EH (cell line): ENCODE results near the gene FLT3LG.
"Not testable (repeated sequence)": the region's sequence is repeated elsewhere in the genome, so short reads cannot be mapped to it uniquely, and the experiment has no call there.

Experiments used
- DNase-seq: peaks from one replicate; pipeline ENCODE4 v3.0.0-alpha.2; 2015; ENCODE audit warnings: low read depth

The FLT3LG gene

DNA sequence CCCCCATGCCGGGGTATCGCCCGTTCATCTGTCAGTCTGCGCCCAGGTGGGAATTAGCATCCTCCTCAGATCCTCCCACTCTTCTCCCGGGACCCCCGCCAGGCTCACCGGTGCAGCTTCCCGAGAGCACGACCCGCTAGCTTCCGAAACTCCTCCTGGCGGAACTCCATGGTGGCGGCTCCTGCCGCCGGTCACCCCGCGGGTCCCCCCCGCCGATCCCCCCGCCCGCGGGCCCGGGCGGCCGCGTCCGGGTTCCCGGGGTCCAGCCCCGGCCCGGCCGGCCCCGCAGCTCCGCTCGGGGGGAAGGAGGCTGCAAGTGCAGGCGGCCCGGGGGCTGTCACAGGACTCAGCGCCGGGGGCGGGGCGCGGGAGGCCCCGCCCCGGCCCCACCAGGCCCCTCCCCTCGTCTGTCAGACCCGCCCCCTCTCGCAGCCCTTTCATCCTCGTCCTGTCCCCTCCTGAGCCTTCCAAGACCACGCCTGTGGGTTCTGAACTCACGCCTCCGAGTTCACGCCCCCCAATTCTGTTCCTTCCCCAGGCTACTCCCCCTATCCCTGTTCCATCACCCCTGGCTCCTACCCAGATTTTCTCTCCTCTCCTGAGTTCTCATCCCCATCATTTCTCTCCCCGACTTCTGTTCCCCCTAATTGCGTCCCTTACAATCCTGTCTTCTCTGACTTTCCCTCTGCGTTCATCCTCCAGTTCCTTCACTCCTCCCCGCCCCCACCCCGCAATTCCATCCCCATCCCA lies 32.6 kb upstream of the FLT3LG start, which contains the start of gene SLC17A7:
TSS of gene SLC17A7 (minus strand) at position 318 of the 750 bp plus-strand sequence. CDS start at position 170, 148 bp downstream.
- peak; percentile 28 for DNase-seq

DNA sequence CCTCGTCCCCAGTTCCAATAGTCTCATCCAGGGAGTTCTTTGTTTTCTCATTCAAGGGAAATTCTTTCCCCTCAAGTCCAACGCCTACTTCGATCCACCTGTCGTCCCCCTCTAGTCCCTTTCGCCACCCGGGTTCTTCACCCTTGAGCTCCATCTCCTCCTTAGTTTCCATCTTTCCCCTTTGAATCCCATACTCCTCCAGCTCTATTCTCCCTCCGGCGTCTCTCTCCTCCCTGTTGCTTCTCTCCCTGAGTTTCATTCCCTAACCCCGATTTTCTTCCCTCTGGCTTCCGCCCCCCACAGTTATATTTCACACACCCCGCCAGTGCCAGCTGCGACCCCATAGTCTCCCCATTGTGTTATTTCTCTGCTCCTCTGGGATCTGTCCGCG lies 32.1 kb upstream of the FLT3LG start:
- DNase-seq, result no peak

DNA sequence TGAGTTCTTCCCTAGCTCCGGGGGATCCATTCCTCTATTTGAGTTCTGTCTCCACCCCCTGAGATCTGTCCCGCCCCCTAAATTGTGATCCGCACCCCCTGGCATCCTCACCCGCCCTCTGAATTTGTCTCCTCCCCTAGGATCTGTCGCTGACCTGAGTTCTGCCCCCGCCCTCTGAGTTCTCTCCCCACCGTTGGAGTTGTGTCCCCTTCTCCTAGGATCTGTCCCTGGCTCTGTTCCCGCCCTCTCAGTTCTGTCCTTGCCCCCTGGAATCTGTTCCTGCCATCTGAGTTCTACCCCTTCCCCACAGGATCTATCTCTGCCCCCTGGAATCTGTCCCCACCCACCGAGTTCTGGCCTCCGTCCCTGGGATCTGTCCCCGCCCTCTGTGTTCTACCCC lies 31.7 kb upstream of the FLT3LG start:
- DNase-seq, result peak; percentile 11

DNA sequence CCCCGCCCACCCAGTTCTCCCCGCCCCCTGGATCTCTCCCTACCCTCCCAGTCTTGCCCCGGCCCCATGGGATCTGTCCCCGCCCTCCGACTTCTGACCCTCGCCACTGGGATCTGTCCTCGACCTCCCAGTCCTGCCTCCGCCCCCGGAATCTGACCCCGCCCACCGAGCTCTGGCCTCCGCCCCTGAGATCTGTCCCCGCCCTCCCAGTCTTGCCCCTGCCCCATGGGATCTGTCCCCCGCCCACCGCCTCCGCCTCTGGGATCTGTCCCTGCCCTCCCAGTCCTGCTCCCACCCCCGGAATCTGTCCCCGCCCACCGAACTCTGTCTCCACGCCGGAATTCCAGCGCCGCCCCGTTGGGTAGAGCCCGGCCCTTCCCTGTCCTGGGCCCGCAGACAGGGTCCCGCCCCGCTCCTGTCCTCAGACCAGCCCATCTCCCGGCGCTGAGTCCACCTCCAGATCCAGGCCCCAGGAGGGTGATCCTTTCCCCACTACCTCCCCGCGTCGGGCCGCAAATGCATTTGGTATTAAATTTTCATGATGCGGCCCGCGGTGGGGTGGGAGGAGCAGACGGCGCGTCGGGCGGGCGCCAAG lies 31.1 kb upstream of the FLT3LG start:
- DNase-seq, result peak; percentile 91

DNA sequence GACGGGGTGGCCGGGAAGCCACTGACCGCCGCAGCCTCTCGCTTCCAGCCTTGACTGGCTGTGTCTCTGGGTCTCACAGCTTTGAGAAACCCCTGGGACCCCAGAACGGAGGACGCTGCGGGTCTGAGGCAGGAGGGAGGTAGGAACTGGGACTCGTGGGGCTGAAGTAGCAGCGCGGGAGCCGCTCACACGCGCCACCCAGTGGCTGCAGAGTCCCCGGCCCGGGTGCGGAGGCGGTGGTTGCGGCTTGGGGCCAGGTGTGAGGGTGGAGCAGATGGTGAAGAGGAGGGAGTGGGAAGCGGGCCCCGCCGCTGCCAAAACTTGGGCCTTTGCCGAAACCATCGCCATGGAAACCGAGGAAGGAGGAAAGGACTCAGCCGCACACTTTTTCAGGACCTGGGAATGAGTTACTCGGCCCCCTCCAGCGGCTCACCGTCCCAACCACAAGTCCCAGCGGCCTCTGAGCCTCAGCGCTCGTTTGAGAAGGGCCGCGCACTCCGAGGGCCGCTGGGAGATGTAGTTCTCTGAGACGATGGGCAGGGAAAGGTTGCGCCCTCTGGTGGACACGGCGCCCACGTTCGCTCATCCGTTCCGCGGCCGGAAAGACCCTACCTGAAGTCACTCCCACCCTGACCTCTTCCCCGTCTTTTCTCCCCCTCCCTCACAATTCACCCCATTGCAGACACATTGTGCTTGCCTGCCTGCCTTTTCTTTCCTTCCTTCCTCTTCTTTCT lies 30.5 kb upstream of the FLT3LG start:
- peak; percentile 94 for DNase-seq

DNA sequence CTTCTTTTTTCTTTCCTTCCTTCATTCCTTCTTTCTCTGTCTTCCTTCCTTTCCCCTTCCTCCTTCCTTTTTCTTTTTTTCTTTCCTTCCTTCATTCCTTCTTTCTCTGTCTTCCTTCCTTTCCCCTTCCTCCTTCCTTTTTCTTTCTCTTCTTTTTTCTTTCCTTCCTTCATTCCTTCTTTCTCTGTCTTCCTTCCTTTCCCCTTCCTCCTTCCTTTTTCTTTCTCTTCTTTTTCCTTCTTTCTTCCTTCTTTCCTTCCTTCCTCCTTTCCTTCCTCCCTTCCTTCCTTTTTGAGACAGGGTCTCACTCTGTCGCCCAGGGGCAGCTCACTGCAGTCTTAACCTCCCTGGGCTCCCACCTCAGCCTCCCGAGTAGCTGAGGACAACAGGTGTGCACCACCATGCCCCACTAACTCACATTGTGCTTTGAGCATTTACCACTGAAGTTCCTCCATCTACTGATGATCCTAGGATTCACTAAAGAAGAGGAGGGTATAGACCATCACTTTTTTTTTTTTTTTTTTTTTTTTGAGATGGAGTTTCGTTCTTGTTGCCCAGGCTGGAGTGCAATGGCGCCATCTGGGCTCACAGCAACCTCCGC lies 29.8 kb upstream of the FLT3LG start:
- not testable (repeated sequence) for DNase-seq

DNA sequence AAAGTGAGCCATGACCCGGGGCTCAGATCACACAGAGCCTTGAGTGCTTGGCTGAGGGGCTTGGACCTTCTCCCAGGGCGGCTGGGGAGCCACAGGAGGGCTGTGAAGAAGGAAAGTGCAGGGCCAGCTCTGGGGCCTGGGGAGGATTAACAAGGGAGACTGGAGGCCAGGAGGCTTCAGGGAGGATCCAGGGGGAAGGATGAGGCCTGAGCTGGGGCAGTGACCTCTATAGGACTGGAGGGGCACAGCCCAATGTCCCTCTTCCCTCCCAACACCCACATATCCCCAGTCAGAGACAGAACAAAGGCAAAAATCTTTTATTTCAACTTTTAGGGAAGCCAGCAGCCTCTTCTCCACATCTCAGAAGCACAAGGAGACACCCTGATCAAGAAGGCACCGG lies 28.0 kb upstream of the FLT3LG start:
- no peak for DNase-seq

DNA sequence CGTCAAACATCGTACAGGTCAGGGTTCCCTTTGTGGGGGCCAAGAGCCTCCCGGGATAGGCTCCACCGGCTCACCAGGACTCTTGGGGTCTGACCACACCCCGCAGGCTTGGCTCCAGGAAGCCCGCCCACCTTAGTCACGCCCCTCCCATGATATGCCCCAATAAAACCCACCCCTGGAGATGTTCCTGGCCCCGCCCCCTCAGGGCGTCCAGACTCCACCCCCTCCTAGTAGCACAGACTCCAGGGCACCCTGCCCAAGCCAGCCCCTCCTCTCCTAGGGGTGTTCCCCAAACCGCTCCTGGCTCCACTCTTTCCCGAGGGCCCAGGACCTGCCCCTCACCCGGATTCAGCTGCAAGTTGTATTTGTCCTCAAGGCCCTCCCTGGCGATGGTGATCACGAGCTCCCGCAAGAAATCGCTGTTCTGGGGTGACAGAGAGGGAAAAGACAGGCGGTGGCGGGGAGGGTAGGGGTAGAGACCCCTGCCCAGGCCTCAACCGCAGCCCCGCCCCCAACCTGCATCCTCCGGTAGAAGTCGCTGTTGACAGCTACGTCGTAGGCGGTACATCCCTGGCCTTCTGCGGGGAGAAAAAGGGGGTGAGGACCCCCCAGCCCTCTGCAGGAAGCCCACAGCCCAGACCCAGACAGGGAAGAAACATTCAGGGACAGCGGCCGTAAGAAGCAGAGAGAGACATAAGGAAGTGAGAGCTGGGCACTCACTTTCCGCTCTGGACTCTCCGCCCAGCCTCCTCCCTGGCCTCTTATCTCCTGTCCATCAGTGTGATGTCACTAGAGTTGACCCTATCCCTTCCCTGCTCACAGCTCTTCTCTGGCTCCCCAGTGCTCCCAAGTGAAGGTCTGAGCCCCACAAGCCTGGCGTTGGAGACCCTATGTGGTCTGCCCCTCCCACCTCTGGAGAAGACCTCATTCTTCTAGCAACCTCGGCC lies 26.3 kb upstream of the FLT3LG start:
- peak; percentile 49 for DNase-seq

DNA sequence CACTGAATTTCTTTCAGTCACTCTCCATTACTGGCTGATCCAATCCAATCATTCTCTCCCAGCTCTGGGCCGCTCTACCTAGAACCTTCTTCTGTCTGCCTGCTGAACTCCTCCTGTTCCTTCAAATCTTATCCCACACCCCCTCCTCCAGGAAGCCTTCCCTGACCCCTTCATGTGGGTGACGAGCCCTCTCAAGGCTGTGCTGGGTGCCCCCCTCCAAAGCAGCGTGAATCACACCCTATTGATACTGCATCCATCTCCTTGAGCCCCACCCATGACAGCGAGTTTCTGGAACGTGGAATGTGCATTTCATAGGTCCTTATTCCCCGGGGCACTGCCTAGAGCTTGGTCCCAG lies 25.6 kb upstream of the FLT3LG start:
- no peak for DNase-seq

DNA sequence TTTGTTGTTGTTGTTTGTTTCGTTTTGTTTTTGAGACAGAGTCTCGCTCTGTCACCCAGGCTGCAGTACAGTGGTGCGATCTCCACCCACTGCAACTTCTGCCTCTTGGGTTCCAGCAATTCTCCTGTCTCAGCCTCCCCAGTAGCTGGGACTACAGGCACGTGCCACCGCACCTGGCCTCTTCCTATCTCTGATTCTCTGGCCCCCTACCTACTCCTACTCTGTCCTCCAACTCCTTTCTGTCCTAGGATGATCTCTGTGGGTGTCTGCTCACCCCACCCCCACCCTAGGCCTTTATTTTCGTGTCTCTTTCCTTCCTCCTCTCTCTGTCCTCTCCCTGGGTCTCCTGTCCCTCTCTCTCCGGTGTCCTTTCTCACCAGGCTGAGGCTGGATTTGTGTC lies 23.6 kb upstream of the FLT3LG start:
- DNase-seq, result no peak

DNA sequence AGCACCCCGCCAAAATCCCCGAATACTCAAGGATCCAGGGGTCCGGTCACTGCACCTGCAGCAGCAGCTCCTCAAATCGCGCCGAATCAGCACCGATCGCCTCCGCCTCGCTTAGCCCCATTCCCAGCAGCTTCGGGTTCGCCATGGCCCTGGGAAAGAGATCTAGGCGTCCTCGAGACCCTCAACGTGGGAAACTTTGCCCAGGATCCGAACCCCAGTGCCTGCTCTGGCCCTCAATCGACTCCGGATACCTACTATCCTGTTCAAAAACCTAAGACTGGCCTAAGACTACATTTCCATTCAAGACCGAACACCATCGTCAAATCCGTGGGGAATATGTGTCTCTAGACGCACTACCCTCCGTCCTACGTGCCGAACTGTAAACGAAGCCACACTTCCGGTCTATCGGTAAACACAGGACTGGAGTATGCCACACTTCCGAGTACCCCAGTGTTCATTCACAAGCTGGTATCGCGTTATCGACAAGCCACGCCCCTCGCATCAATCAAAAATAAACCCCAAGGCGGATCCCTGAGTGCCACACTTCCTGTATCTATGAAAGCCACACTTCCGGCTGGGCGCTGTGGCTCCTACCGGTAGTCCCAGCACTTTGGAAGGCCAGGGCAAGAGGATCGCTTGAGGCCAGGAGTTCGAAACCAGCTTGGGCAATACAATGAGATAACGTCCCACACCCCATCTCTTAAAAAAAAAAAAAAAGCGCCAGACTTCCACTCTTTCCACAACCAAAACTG lies 22.4 kb upstream of the FLT3LG start, which contains the start of gene PIH1D1:
TSS of gene PIH1D1 (minus strand) at position 385 of the 752 bp plus-strand sequence. CDS start at position 145, 240 bp downstream.
- DNase-seq, result peak; percentile 100

DNA sequence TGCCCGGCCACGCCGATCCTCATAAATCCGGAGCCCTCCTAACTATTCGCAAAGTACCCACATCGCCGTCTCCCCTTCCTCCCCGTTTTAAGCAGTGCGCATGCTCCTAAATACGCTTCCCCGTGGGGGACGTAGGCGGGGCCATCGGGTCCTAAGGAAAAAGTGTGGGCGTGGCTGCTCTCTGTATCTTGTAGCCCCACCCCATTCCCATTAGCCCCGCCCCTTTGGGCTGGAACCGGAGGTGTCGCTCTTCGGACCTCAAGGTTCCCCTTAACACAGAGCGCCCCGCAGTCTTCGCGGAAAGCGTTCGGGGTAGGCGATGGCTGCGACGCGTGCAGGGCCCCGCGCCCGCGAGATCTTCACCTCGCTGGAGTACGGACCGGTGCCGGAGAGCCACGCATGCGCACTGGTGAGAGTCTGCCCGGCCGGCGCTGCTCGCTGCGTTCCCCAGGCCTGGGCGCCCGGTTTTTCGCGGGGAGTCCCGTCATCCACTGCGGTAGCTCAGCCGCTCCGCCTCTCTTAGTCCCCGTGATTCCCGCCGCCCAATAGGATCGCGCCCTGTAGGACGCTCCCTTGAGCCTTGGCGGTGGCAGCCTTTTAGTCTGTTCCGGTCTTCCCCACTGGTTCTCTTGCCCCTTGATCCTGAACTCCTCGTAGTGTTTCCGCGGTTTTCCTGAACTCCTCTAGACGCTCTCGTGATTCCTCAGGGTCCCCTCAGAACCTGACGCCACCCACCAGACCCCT lies 20.8 kb upstream of the FLT3LG start, which contains the start of gene ALDH16A1:
TSS of gene ALDH16A1 (plus strand) at position 213 of the 744 bp plus-strand sequence. CDS start at position 320, 107 bp downstream.
- DNase-seq, result peak; percentile 99

DNA sequence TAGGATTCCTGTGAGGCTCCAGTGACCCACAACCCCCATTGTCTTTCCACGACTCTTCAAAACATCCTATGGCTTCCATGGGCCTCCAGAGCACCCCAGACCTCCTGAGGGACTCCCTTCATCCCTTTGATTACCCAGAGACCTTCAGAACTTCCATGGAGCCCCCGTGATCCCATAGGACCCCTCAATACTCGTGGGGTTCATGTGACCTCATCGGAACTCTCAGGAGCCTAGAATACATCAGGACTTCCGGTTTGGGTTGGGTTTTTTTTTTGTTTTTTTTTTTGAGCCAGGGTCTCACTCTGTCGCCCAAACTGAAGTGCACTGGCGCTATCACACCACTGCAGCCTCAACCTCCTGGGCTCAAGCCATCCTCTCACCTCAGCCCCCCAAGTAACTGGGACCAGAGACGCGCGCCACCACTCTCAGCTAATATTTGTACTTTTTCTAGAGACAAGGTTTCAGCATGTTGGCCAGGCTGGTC lies 20.2 kb upstream of the FLT3LG start:
- no peak for DNase-seq

DNA sequence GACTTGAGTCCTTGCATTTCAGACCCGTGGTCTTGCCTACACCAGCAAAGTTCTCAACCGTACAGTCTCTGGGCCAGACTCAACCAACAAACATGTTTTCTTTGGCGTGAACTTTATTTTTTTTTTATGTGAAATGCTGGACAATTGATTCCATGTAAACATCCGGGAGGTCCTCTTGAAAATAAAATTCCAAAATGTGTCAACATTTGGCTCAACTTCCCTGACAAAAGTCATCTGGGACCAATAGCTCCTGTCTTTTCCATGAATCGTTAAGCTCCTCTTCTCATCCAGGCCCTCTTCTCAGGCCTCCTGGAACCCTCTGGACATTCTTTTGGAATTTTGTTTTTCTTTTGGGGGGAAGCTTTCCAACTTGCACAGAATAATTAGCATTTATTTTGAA lies 18.2 kb upstream of the FLT3LG start:
- peak; percentile 41 for DNase-seq

DNA sequence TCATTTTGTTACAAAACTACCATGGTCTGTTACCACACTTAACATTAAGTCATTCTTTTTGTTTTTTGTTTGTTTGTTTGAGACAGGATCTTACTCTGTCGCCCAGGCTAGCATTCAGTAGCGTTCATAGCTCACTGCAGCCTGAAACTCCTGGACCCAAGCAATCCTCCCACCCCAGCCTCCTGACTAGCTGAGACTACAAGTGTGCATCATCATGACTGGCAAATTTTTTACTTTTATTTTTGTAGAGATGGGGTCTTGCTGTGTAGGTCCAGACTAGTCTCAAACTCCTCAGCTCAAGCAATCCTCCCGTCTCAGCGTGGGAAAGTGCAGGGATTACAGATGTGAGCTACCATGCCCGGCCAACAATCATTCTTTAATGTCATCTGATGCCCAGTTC lies 17.7 kb upstream of the FLT3LG start:
- peak; percentile 18 for DNase-seq

DNA sequence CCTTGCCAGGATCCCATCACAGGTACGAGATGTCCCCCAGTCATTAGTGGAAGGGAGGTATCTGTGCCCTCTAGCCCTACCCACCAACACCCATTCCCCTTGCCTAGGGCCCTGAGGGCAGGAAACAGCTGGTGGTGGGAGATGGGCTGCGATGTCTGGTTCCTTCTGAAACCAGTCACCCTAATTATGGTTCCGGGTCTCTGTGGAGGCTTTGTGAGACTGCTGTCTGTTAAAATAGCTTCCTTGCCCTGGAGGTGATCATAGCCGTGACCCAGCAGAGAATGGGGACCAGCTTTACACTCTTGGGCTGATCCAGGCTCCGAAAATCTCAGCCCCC lies 15.5 kb upstream of the FLT3LG start:
- no peak for DNase-seq

DNA sequence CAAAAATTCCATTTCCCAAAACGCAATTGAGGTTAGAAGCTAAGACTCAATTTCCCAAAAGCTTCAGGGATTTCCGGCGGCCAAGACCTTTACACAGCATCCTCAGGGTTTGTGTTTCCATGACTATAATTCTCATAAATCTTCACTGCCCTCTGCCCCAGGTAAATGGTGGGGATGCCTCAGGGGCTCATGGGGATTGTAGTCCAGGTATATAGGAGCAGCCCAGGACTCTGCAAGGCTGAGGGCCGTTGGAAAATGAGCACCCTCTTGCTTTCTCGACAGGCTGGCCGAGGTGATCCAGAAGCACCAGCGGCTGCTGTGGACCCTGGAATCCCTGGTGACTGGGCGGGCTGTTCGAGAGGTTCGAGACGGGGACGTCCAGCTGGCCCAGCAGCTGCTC lies 14.6 kb upstream of the FLT3LG start:
- DNase-seq, result no peak

DNA sequence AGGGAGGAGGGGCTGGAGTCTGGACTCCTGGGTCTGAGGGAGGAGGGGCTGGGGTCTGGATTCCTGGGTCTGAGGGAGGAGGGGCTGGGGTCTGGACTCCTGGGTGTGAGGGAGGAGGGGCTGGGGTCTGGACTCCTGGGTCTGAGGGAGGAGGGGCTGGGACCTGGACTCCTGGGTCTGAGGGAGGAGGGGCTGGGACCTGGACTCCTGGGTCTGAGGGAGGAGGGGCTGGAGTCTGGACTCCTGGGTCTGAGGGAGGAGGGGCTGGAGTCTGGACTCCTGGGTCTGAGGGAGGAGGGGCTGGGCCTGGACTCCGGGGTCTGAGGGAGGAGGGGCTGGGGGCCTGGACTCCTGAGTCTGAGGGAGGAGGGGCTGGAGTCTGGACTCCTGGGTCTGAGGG lies 12.9 kb upstream of the FLT3LG start:
- not testable (repeated sequence) for DNase-seq

DNA sequence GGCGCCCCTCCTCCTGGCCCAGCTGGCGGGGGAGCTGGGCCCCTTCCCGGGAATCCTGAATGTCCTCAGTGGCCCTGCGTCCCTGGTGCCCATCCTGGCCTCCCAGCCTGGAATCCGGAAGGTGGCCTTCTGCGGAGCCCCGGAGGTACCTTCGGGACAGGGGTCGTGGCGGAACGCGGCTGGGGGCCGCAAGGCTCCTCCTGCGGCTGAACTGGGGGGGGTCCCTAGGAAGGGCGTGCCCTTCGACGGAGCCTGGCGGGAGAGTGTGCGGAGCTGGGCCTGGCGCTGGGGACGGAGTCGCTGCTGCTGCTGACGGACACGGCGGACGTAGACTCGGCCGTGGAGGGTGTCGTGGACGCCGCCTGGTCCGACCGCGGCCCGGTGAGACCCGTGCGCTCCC lies 12.4 kb upstream of the FLT3LG start:
- no peak for DNase-seq

DNA sequence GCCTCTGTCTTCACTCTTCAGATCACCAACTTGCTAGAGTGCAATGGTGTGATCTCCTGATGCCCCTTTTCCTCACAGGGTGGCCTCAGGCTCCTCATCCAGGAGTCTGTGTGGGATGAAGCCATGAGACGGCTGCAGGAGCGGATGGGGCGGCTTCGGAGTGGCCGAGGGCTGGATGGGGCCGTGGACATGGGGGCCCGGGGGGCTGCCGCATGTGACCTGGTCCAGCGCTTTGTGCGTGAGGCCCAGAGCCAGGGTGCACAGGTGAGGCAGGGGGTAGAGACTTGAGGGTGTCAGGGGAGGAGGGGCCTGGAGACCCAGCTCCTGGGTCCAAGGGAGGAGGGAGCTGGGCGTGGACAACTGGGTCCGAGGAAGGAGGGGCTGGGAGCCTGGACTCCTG lies 11.5 kb upstream of the FLT3LG start:
- DNase-seq, result no peak
